ENCODE data around the gene MRPL28.

DNA sequence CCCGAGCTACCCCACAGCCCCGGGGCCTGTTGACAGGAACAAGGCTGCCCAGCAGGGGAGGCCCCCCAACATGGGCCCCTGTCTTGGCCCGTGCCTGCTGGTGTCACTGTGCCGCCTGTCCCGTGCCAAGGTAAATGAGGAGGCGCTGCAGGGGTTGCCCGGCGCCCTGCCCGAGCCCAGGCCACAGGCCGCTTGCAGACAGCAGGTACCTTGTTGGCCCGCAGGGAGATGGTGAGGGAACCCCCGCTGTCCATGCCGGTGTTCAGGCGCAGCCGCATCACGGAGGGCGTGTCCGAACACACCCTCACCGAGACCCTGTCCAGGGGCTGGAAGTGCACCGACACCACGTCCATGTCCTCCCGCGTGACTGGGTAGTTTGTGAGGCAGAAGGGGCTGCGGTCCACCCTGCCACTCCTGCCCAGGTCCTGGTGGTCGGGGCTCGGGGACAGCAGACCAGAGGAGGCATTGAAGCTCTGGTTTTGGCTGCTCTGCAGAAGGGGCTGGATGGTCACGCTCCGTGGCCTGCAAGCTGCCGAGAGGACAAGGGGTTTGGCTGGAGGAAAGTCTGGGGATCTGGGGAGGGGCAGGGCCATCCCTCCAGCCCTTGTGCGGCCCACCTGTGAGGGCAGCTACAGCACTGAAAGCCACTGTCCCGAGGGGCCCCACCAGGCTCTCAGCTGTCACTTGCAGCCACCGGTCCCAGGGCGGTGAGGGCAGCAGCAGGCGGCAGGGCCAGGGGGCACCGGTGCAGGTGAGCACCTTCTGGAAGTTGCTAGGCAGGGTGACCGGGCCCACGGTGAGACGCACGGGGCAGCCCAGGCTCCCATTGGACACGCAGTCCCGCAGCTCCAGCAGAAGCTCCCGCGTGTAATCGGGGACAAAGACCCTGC is 5.8 kb upstream of the MRPL28 start:
- TF ChIP-seq, protein P1, sequence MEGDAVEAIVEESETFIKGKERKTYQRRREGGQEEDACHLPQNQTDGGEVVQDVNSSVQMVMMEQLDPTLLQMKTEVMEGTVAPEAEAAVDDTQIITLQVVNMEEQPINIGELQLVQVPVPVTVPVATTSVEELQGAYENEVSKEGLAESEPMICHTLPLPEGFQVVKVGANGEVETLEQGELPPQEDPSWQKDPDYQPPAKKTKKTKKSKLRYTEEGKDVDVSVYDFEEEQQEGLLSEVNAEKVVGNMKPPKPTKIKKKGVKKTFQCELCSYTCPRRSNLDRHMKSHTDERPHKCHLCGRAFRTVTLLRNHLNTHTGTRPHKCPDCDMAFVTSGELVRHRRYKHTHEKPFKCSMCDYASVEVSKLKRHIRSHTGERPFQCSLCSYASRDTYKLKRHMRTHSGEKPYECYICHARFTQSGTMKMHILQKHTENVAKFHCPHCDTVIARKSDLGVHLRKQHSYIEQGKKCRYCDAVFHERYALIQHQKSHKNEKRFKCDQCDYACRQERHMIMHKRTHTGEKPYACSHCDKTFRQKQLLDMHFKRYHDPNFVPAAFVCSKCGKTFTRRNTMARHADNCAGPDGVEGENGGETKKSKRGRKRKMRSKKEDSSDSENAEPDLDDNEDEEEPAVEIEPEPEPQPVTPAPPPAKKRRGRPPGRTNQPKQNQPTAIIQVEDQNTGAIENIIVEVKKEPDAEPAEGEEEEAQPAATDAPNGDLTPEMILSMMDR (IDR thresholded peaks at IDR 0.05), result no peak
- TF ChIP-seq EZH2phosphoT487 (IDR thresholded peaks at IDR 0.05; ENCODE audit: borderline replicate concordance, low read depth) (no peak), MXI1 (IDR thresholded peaks at IDR 0.05; ENCODE audit: low read depth, low read length) (no peak), MEF2A (IDR thresholded peaks at IDR 0.05; ENCODE audit: borderline replicate concordance, low read depth) (no peak), RAD21 (IDR thresholded peaks at IDR 0.05; ENCODE audit: low read length) (no peak), POLR2AphosphoS5 (IDR thresholded peaks at IDR 0.05; ENCODE audit: low read depth, low read length) (no peak), SMC3 (IDR thresholded peaks at IDR 0.05; ENCODE audit: low read depth, low read length) (no peak), YY1 (IDR thresholded peaks at IDR 0.05; ENCODE audit: low read depth) (no peak), JUND (IDR thresholded peaks at IDR 0.05) (no peak), TAF1 (IDR thresholded peaks at IDR 0.05; ENCODE audit: borderline replicate concordance, low read depth, low read length) (no peak), ELF1 (IDR thresholded peaks at IDR 0.05) (no peak)
- TF ChIP-seq, protein P2, sequence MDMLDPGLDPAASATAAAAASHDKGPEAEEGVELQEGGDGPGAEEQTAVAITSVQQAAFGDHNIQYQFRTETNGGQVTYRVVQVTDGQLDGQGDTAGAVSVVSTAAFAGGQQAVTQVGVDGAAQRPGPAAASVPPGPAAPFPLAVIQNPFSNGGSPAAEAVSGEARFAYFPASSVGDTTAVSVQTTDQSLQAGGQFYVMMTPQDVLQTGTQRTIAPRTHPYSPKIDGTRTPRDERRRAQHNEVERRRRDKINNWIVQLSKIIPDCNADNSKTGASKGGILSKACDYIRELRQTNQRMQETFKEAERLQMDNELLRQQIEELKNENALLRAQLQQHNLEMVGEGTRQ (IDR thresholded peaks at IDR 0.05; ENCODE audit: borderline replicate concordance, low read depth, low read length), result no peak
- TF ChIP-seq, protein P3, sequence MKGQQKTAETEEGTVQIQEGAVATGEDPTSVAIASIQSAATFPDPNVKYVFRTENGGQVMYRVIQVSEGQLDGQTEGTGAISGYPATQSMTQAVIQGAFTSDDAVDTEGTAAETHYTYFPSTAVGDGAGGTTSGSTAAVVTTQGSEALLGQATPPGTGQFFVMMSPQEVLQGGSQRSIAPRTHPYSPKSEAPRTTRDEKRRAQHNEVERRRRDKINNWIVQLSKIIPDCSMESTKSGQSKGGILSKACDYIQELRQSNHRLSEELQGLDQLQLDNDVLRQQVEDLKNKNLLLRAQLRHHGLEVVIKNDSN (IDR thresholded peaks at IDR 0.05; ENCODE audit: borderline replicate concordance, low read depth), result no peak
- TF ChIP-seq, protein P4, sequence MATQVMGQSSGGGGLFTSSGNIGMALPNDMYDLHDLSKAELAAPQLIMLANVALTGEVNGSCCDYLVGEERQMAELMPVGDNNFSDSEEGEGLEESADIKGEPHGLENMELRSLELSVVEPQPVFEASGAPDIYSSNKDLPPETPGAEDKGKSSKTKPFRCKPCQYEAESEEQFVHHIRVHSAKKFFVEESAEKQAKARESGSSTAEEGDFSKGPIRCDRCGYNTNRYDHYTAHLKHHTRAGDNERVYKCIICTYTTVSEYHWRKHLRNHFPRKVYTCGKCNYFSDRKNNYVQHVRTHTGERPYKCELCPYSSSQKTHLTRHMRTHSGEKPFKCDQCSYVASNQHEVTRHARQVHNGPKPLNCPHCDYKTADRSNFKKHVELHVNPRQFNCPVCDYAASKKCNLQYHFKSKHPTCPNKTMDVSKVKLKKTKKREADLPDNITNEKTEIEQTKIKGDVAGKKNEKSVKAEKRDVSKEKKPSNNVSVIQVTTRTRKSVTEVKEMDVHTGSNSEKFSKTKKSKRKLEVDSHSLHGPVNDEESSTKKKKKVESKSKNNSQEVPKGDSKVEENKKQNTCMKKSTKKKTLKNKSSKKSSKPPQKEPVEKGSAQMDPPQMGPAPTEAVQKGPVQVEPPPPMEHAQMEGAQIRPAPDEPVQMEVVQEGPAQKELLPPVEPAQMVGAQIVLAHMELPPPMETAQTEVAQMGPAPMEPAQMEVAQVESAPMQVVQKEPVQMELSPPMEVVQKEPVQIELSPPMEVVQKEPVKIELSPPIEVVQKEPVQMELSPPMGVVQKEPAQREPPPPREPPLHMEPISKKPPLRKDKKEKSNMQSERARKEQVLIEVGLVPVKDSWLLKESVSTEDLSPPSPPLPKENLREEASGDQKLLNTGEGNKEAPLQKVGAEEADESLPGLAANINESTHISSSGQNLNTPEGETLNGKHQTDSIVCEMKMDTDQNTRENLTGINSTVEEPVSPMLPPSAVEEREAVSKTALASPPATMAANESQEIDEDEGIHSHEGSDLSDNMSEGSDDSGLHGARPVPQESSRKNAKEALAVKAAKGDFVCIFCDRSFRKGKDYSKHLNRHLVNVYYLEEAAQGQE (IDR thresholded peaks at IDR 0.05; ENCODE audit: low read depth, low read length), result no peak

All from SK-N-SH (cell line).